ENCODE measurements around the gene LHX3.
"Not testable (repeated sequence)": the region's sequence is repeated elsewhere in the genome, so short reads cannot be mapped to it uniquely, and the experiment has no call there.

LHX3 gene

GRCh38 chr9:136151848-136152542 is 52.9 kb downstream of the LHX3 start:
- Mint-ChIP-seq H3K27ac (no peak overlapping the region), H3K4me1 (no peaks in the 10 kb centered on the region), H3K36me3 (no peaks in the 10 kb centered on the region), H3K27me3 (peaks cover 14% of the 10 kb centered on the region), H3K4me3 (no peak overlapping the region), H3K9me3 (no peaks in the 10 kb centered on the region)
- CTCF ChIA-PET: no interaction called here
- DNase-seq: no peak

- CTCF ChIA-PET: no interaction called here
- Mint-ChIP-seq H3K27ac (no peak overlapping the region), H3K4me1 (no peaks in the 10 kb centered on the region), H3K9me3 (no peaks in the 10 kb centered on the region), H3K36me3 (no peaks in the 10 kb centered on the region), H3K27me3 (peaks cover 18% of the 10 kb centered on the region), H3K4me3 (no peak overlapping the region)
- no peak for DNase-seq
Measured at GRCh38 chr9:136151214-136151804, 53.6 kb downstream of the LHX3 start.

DNA sequence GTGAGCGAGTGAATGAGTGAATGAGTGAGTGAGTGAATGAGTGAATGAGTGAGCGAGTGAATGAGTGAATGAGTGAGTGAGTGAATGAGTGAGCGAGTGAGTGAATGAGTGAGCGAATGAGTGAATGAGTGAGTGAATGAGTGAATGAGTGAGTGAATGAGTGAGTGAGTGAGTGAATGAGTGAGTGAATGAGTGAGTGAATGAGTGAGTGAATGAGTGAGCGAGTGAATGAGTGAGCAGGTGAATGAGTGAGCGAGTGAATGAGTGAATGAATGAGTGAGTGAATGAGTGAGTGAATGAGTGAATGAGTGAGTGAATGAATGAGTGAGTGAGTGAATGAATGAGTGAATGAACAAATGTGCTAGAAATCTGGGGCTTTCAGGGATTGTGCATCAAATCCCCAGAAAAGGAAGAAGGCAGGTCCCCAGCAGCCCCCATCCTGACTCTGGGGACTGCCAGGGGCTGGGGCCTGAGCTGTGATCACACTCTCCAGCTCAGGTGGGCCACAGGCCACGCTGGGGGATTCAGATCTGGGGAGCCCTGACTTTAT is 54.2 kb downstream of the LHX3 start:
- H3K9me3 Mint-ChIP-seq, H3K36me3 Mint-ChIP-seq, H3K4me3 Mint-ChIP-seq, CTCF ChIA-PET, DNase-seq, H3K4me1 Mint-ChIP-seq, H3K27ac Mint-ChIP-seq: not testable (repeated sequence)
- H3K27me3 Mint-ChIP-seq: peaks cover 19% of the 10 kb centered on the region

DNA sequence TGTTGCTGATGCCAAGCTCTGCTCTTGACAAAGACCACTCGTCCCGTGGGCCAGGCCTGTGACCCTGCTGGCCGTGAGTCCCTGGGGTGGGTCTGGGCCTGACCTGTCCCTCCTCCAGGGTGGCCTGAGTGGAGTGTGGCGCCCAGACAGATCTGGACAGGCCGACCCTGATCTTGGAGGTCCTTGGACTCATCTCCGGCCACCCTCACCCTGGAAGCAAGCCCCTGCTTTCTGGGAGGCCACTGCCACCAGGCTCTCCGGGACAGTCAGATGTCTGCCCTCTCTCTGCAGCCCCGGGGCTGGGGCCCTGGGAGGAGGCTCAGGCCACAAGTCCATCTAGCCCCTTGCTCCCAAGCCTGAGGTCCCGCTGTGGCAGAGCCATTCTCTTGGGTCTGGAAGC is 55.1 kb downstream of the LHX3 start:
- Mint-ChIP-seq H3K27me3 (peaks cover 26% of the 10 kb centered on the region), H3K4me1 (no peaks in the 10 kb centered on the region), H3K9me3 (no peaks in the 10 kb centered on the region), H3K4me3 (no peak overlapping the region), H3K36me3 (no peaks in the 10 kb centered on the region), H3K27ac (no peak overlapping the region)
- no peak for DNase-seq
- CTCF ChIA-PET: no interaction called here

- peaks cover 31% of the 10 kb centered on the region for H3K27me3 Mint-ChIP-seq
- DNase-seq: no peak
- no peaks in the 10 kb centered on the region for H3K36me3 Mint-ChIP-seq
- CTCF ChIA-PET: no interaction called here
- H3K9me3 Mint-ChIP-seq: no peaks in the 10 kb centered on the region
- no peak overlapping the region for H3K27ac Mint-ChIP-seq
- no peaks in the 10 kb centered on the region for H3K4me1 Mint-ChIP-seq
- H3K4me3 Mint-ChIP-seq: no peak overlapping the region
Measured at GRCh38 chr9:136149337-136149736, 55.6 kb downstream of the LHX3 start.

DNA sequence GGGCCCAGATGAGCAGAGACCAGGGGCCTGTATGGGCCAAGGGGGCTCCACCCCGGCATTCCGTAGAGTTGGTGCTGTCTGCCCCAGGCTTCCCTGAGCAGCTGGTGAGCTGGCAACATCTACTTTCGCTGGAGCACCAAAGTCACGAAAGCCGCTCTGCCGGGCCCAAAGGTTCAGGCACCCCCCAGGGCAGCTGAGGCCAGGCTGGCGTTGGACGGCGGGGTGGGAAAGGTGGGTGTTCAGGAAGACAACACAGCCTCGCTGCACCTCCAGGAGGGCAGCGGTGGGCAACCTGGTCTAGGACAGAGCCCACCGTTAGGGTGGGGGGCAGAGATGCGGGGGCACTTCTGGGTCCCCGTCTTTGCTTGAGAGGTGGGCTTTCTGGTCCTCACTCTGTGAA is 56.2 kb downstream of the LHX3 start:
- no peaks in the 10 kb centered on the region for H3K9me3 Mint-ChIP-seq

DNA sequence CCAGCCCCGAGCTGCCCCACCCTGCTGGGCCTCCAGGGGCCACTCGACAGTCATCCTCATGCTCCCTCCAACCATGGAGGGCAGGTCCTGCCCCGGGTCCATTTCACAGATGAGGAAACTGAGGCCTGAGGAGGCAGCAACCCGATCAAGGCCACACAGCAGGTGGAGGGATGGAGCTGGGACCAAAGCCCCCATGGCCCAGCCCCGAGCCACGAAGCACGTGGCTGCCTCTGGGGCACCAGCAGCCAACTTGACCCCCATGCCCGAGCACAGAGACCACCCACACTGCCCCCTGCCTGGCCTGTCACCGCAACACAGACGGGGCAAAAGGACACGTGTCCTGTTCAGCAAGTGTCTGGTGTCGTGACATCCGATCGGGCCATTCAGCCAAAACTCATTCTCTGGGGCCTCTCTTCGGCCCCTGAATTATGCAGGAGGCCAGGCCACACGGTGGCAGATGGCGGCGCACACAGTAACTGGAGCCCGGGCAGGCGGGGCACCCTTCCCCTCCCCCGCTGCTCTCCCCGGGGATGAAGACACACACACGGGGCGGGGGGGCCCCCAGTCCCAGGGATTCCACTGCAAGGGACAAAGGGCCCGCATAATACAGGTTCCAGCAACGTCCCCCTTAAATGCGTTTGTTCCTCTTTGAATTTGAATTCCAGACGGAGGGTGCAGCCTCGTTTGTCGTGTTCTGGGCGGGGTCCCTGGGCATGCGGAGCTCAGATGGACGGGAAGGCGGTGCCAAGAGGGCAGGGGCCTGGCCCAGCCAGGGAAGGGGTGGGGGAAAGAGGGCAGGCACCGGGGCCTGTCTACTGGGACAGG is 56.8 kb downstream of the LHX3 start:
- Mint-ChIP-seq H3K9me3 (no peaks in the 10 kb centered on the region), H3K36me3 (no peaks in the 10 kb centered on the region), H3K27ac (no peak overlapping the region), H3K4me3 (no peak overlapping the region), H3K4me1 (no peaks in the 10 kb centered on the region), H3K27me3 (peaks cover 33% of the 10 kb centered on the region)
- no peak for DNase-seq
- CTCF ChIA-PET: no interaction called here

More for the DNA sequence above, 56.2 kb downstream of the LHX3 start:
- Mint-ChIP-seq H3K27ac (no peak overlapping the region), H3K36me3 (no peaks in the 10 kb centered on the region), H3K4me3 (no peak overlapping the region), H3K4me1 (no peaks in the 10 kb centered on the region), H3K27me3 (peaks cover 33% of the 10 kb centered on the region)
- no peak for DNase-seq
- CTCF ChIA-PET: no interaction called here

GRCh38 chr9:136147038-136147889 is 57.7 kb downstream of the LHX3 start:
- CTCF ChIA-PET: no interaction called here
- no peak overlapping the region for H3K27ac Mint-ChIP-seq
- no peak overlapping the region for H3K4me3 Mint-ChIP-seq
- peaks cover 32% of the 10 kb centered on the region for H3K27me3 Mint-ChIP-seq
- H3K36me3 Mint-ChIP-seq: no peaks in the 10 kb centered on the region
- no peak for DNase-seq
- H3K4me1 Mint-ChIP-seq: no peaks in the 10 kb centered on the region
- no peaks in the 10 kb centered on the region for H3K9me3 Mint-ChIP-seq
